Measurements from ENCODE around the gene ANKRD35. TPM values are rescaled to one million over a fixed set of nuclear protein-coding genes. Genes with fewer than 3 reads are reported as not detected.

Gene ANKRD35
- total RNA-seq, 1 experiment from 2014 or later: 0.34 TPM

- Histone ChIP-seq H3K9me3 (no peaks in the 10 kb centered on the region), H3K4me1 (peaks cover 13% of the 10 kb centered on the region), H3K36me3 (ENCODE audit: control insufficient read depth, insufficient read depth, low read length) (no peaks in the 10 kb centered on the region), H3K4me3 (ENCODE audit: low read depth, low read length) (no peak overlapping the region), H3K27me3 (replicated peaks; ENCODE audit: control insufficient read depth, insufficient read depth, low read length) (no peaks in the 10 kb centered on the region)
- Mint-ChIP-seq H3K36me3 (ENCODE audit: insufficient read depth, unreplicated experiment) (no peaks in the 10 kb centered on the region), H3K4me1 (ENCODE audit: low read depth, unreplicated experiment) (peaks cover 10% of the 10 kb centered on the region), H3K4me3 (ENCODE audit: unreplicated experiment) (peak overlapping the region; percentile 10), H3K9me3 (ENCODE audit: unreplicated experiment) (no peaks in the 10 kb centered on the region), H3K27ac (ENCODE audit: unreplicated experiment) (peak overlapping the region; percentile 61), H3K27me3 (ENCODE audit: insufficient read depth, unreplicated experiment) (peaks cover 3% of the 10 kb centered on the region)
- intact Hi-C loops (cut with micrococcal nuclease; ENCODE audit: unreplicated experiment): no loop called here
- CTCF ChIA-PET: no interaction called here
- TF ChIP-seq CTCF (IDR thresholded peaks at IDR 0.05; ENCODE audit: insufficient read depth in 1 of 2, low read depth in 1 of 2, low read length in 1 of 2, severe bottlenecking in 1 of 2, unreplicated experiment in 1 of 2): no peak
- peak; percentile 20 to 59 for DNase-seq
- POLR2A ChIA-PET: no interaction called here
- BruUV-seq (replicated peaks): no TSS peak
Observed at GRCh38 chr1:145877923-145878486, 7.7 kb downstream of the ANKRD35 start.

DNA sequence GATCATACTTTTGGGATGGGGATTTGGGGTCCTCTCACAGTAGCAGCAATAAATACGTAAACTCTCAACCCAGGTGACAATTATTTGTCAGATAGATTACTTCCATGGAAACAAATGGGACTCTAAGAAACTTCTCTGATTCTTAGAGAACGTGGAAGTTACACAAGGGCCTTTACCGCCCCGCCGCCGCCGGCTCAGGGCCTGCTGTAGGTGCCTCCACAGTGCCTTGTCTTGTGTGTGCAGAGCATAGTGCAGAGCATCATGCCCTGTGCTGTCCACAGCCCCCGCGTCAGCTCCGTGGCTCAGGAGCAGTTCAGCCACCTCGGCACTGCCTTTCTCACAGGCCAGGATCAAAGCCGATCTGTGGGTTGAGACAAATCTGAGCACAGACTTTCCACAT lies 11.0 kb downstream of the ANKRD35 start:
- no peak for TF ChIP-seq CTCF (IDR thresholded peaks at IDR 0.05; ENCODE audit: insufficient read depth in 1 of 2, low read depth in 1 of 2, low read length in 1 of 2, severe bottlenecking in 1 of 2, unreplicated experiment in 1 of 2)
- H3K9me3 Mint-ChIP-seq (ENCODE audit: unreplicated experiment): no peaks in the 10 kb centered on the region
- intact Hi-C loops (cut with micrococcal nuclease; ENCODE audit: unreplicated experiment): no loop called here
- Histone ChIP-seq H3K27me3 (replicated peaks; ENCODE audit: control insufficient read depth, insufficient read depth, low read length) (no peaks in the 10 kb centered on the region), H3K36me3 (ENCODE audit: control insufficient read depth, insufficient read depth, low read length) (no peaks in the 10 kb centered on the region), H3K4me1 (peaks cover 22% of the 10 kb centered on the region), H3K4me3 (ENCODE audit: low read depth, low read length) (no peak overlapping the region), H3K9me3 (no peaks in the 10 kb centered on the region)
- H3K4me1 Mint-ChIP-seq (ENCODE audit: low read depth, unreplicated experiment): peaks cover 10% of the 10 kb centered on the region
- no TSS peak for BruUV-seq (replicated peaks)
- DNase-seq: no peak
- ChIA-PET CTCF (interaction anchor here (0.7 kb wide), 1 partner anchor 29 kb away, joined by 5 read pairs; the partner anchor contains the start of gene NUDT17), POLR2A (interaction anchor here (0.5 kb wide), 1 partner anchor 51 kb away, joined by 3 read pairs; the partner anchor contains the start of gene RNF115)
- H3K27me3 Mint-ChIP-seq (ENCODE audit: insufficient read depth, unreplicated experiment): no peaks in the 10 kb centered on the region
- no peaks in the 10 kb centered on the region for H3K36me3 Mint-ChIP-seq (ENCODE audit: insufficient read depth, unreplicated experiment)
- H3K4me3 Mint-ChIP-seq (ENCODE audit: unreplicated experiment): no peak overlapping the region
- no peak overlapping the region for H3K27ac Mint-ChIP-seq (ENCODE audit: unreplicated experiment)

DNA sequence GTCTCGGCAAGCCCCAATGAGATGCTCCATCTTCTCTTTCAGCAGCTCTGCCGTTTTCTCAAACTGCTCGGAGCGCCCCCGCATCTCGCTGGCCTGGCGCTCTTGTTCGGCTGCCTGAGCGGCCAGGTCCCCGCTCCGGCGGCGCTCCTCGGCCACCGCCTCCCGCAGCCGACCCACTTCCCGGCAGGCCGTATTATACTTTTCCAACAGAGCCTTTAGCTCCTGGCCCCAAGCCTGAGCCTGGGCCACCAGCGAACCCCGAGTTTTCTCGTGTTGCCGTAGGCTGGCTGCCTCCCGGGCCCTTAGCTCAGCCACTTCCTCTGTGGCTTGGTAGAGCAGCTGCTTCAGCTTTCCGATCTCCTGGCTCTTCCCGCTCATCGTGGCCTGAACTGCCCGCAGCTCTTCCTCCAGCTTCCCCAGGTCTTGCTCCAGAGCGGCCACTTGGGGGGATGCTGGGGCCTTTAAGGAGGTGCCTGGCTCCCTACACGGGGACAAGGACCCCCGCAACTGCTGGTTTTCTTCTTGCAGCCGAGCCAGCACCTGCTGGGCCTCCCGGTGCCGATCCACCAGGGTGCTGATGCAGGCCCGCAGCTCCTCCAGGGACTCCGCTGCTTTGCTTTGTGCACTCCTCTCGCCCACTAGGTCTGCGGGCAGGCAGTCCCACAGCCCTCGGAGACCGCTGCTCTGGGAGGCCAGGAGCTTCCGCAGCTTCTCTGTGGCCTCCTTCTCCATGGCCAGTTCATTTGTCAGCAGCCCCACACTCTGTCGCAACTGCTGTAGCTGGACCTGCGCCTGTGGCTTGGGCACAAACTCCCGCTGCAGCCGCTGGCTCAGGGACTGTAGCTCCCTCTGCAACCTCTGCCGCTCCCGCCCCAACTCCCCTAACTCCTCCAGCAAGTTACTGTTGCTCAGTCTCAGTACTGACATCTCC lies 13.4 kb downstream of the ANKRD35 start:
- no peak overlapping the region for H3K4me3 Mint-ChIP-seq (ENCODE audit: unreplicated experiment)
- H3K4me3 ChIP-seq (ENCODE audit: low read depth, low read length): no peak overlapping the region
- no peaks in the 10 kb centered on the region for H3K36me3 ChIP-seq (ENCODE audit: control insufficient read depth, insufficient read depth, low read length)
- H3K4me1 ChIP-seq: peaks cover 13% of the 10 kb centered on the region
- no TSS peak for BruUV-seq (replicated peaks)
- no peaks in the 10 kb centered on the region for H3K9me3 Mint-ChIP-seq (ENCODE audit: unreplicated experiment)
- intact Hi-C loops (cut with micrococcal nuclease; ENCODE audit: unreplicated experiment): no loop called here
- H3K27me3 Mint-ChIP-seq (ENCODE audit: insufficient read depth, unreplicated experiment): no peaks in the 10 kb centered on the region
- CTCF ChIA-PET: no interaction called here
- H3K9me3 ChIP-seq: no peaks in the 10 kb centered on the region
- POLR2A ChIA-PET: interaction anchor here (1.2 kb wide), 1 partner anchor 10 kb away, joined by 3 read pairs; no protein-coding TSS in a partner anchor
- TF ChIP-seq CTCF (IDR thresholded peaks at IDR 0.05; ENCODE audit: insufficient read depth in 1 of 2, low read depth in 1 of 2, low read length in 1 of 2, severe bottlenecking in 1 of 2, unreplicated experiment in 1 of 2): no peak
- no peak for DNase-seq
- H3K27ac Mint-ChIP-seq (ENCODE audit: unreplicated experiment): no peak overlapping the region
- no peaks in the 10 kb centered on the region for H3K36me3 Mint-ChIP-seq (ENCODE audit: insufficient read depth, unreplicated experiment)
- no peaks in the 10 kb centered on the region for H3K27me3 ChIP-seq (replicated peaks; ENCODE audit: control insufficient read depth, insufficient read depth, low read length)
- no peaks in the 10 kb centered on the region for H3K4me1 Mint-ChIP-seq (ENCODE audit: low read depth, unreplicated experiment)

Data from Caco-2 (cell line).